IPS DF 4.7 (cell line): ENCODE results near the gene METAP2.

Source experiments
- DNase-seq: peaks from one replicate; pipeline ENCODE4 v3.0.0-alpha.2; 2013; ENCODE audit warnings: low spot score; ENCODE audit errors: extremely low read depth

Gene METAP2

DNA sequence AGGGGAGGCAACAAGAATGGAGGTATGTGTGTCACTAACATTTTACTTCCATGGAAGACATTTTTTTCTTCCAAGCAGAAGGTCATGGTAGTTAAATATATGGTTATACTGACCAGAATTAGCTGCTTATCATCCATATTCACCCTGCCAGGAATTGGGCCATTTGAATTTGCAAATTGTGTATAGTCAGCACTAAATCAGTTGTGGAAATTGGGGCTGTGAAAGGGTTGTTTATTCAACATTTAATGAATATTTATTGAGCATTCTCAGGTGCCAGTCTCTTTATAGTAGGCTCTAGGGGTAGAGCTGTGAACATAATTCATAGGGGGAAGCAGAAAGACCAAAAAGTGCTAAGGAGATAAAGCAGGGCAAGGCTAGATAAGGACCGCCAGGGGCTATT lies 38.0 kb downstream of the METAP2 start:
- DNase-seq, result no peak

DNA sequence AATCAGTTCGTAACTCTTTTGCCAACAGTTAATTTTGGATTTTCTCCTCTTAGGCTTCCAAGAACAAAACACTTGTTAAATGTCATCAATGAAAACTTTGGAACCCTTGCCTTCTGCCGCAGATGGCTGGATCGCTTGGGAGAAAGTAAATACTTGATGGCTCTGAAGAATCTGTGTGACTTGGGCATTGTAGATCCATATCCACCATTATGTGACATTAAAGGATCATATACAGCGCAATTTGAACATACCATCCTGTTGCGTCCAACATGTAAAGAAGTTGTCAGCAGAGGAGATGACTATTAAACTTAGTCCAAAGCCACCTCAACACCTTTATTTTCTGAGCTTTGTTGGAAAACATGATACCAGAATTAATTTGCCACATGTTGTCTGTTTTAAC lies 39.6 kb downstream of the METAP2 start:
- DNase-seq, result no peak

DNA sequence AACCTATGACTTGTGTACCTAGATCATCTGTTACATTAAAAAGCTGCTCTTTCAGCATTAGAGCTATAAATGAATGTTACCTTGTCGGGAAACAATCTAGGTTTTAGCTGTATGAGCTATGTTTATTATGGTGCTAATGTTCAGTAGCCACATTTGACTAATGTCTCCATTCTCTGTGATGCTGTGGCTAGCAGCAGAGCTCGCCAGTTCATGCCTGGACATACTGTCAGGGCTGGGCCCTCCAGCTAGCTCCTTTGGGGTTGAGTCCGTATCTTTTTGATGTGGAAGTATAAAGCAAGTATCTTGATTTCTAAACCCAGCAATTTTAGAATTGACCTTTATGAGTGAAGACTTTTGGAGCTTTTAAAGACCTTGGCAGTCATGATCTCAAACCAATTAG lies 41.2 kb downstream of the METAP2 start:
- DNase-seq, result no peak

DNA sequence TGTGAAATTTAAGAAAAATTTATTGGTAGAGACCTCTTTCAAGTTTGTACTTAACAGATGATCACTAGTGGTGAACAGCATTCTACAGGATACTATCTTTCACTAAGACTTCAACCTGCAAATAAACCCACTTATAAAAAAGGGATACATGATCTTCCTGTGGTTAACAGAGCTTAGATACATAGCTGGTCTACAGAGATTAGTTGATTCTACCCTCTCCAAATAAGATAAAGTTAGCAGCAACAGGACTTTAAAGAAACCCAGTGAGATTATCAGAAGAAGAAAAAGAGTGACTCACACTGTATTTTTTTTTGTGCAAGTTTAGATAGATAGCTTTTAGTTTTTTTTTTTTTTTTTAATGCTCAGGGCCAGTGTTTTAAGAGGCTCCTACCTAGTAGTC lies 42.8 kb downstream of the METAP2 start:
- no peak for DNase-seq

DNA sequence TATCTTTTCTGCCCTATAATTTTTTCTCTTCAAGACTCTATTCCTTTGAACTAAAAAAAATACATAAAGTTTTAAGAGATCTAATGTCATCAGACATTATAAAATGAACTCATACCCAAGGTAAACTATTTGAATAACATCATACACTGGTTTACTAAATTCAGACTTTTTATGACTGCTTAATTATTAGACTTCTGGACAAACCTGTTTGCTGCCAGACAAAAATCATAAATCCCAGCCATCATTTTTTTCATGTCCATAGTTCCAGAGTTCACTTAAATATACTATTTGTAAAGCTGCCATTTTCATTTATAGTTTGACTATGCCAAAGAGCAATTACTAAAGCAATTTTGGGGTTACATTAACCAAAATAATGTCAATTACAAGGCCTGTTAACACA lies 43.3 kb downstream of the METAP2 start:
- no peak for DNase-seq

DNA sequence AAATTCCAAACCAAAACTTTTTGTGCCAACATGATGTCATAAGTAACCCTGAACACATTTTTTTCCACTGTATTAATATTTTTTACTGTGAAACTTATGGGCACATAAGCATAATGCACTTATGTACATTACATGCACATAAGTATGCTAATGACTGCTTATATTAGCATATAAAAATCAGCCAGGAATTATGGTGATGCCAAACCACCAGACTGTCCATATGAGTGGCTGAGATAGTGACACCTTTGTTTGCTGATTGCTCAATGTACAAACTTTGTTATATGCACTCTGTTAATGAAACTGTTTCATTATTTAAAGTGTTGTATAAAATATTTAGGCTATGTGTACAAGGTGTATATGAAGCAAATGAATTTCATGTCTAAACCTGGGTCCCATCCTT lies 45.0 kb downstream of the METAP2 start:
- DNase-seq, result no peak

DNA sequence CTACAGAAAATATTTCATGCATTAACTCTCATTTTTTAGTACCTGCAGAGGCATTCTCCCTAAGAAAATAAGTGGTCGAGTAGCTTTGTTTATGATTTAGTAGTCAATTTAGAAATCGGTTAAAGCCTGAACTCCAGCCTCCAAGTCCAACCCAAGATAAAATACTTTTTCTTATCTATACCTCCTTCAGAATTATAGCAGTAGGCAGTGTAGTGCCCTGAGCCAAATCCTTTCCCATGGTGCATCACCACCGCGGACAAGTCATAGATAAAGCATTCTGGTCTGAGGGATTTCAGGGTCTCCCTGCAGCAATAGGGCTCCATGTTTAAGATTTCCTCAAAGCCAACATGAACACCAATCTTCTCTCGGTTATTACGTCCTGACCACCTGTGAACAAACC lies 46.9 kb downstream of the METAP2 start:
- no peak for DNase-seq

DNA sequence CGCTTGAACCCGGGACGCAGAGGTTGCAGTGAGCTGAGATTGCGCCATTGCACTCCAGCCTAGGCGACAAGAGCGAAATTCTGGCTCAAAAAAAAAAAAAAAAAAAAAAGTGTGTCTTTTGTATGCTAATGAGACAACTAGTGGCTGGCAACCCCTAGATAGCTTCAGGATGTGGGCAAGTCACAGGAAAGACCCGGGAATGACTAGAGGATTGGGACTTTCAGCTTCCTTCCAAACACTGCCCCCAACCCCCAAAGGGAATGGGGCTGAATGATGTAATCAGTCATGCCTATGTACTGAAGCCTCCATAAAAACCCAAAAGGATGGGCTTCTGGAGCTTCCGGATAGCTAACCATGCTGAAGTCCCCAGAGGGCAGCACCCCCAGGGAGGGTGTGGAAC lies 48.7 kb downstream of the METAP2 start:
- no peak for DNase-seq

DNA sequence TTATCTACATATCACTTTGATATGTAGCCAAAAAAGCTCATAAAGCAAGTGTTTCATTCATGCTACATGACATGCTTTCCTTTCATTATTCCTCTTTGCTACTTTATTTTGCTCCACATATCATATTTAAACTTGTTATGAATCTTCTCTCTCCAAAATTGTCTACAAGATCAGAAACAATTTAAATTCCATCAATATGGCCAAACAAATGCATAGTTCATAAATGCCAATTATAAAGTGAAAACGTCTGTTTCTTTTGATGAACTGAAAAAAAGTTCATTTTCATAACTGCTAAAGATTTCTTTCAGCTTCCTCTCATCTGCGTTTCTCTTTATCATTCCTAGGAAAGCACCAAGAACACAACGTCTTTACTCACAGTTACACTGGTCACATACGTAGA lies 54.5 kb downstream of the METAP2 start:
- DNase-seq, result no peak

DNA sequence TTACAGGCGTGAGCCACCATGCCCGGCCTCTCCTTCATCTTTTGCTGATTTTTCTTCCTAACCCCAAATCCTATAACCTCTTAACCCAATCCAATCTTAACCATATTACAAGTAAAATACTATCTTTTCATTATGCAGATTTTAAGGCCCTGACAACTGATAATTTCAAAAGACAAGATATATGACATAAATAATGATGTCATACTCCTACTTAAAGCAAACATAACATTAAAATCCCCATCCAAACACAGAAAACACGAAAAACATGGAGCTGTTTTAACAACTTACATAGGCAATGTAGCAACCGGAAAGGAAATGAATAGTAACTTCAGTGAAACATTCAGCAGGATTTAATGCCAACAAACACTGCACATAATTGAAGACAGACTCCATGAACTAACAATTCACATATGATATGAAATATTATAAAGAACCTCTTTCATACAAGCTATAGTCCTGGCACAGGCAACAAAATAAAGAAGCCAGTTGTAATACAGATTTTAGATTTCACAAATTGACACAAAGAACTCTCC lies 55.8 kb downstream of the METAP2 start:
- DNase-seq, result no peak

DNA sequence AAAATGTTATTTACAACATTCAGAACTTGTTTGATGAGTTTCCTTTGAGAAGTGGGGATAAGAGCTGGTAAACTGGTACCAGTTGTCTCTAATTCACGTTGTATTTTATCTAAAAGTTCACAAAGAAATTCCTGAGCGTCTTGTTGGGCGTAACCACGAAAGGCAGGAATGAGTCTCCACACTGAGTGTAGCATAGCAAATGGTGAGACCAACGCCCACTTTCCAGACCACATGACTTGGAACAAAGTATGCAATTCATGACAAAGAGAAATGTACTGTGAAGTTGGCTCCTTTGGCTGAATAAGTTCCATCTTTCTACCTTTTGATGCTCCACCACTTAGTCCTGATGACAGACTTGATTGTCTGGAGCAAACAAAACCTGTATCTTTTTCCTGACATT lies 58.9 kb downstream of the METAP2 start:
- DNase-seq, result no peak

DNA sequence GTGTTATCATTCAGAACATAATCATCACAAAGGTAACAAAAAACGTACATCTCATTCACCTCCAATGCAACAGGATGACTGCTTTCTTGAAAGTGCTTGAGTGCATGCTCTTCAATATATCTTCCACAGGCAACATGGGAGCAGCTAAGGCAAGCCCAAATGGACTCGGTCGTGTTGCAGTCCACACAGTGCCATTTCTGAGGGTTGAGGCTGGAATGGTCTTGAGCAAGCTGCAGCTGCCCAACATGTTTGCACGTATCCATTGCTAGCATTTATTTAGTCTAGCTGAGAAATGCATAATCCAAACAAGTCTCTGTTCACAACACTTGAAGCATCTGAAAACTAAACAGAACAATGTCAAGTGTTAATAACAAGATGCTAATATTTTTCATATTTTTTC lies 60.0 kb downstream of the METAP2 start:
- DNase-seq, result no peak

DNA sequence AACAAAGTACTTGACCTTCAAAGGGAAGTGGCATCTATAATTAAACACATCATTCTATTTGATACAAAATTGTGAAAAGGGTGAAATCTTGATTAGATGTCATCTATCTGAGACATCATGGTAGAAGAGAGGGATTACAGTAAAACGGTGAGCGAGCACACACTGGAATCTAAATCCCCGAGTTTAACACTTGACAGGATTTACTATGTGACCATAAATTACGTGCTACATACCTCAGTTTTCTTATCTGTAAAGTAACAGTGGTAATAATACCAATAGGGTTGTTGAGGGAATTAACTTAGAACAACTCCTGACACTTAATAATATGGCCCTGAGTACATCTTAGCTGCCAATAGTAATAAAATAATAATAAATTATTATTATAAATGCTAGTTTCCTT lies 64.1 kb downstream of the METAP2 start:
- DNase-seq, result no peak

DNA sequence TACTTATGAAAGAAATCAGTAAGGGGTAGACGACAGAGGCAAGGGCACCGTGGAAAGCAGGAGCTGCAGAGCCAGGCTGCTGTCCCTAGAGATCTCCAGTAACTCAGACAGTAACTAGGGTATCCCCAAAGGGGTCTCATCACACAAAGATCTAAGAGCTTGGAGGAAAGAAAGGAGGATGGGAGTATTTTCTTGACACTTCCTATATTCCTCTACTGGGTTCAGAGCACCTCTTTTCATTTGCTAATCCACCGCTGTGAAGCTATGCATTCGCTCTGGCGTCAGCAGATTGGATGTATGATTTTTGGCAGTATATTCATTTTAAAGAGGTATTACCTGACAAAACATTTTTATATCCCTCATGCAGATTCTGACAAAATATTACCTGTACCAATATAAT lies 64.7 kb downstream of the METAP2 start:
- DNase-seq, result no peak

DNA sequence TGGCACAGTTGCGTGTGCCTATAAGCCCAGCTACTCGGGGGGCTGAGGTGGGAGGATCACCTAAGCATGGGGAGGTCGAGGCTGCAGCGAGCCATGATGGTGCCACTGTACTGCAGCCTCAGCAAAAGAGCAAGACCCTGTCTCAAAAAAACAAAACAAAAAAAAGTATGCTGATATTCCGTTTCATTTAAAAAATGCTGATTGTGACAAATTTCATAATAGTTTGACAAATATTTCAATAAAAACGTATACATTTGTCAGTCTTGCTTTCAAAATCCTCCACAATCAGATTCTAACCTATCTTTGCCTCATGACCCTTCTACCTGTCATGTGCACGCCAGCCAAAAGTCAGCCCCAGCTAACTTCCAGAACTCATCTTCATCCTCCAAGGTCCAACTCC lies 67.5 kb downstream of the METAP2 start:
- DNase-seq, result no peak

DNA sequence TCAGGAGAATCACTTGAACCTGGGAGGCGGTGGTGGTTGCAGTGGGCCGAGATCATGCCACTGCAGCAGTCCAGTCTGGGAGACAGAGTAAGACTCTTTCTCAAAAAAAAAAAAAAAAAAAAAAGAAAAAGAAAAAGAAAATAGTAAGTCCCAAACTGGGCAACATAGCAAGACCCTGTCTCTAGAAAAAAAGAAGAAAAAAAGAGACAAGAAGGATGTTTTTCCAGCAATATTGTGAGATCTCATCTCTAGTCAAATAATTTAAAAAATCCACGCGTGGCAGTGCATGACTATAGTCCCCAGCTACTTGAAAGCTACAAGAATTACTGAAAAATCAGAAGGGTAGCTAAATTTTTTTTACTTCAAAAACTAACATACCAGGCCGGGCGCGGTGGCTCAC lies 69.4 kb downstream of the METAP2 start:
- DNase-seq, result no peak

DNA sequence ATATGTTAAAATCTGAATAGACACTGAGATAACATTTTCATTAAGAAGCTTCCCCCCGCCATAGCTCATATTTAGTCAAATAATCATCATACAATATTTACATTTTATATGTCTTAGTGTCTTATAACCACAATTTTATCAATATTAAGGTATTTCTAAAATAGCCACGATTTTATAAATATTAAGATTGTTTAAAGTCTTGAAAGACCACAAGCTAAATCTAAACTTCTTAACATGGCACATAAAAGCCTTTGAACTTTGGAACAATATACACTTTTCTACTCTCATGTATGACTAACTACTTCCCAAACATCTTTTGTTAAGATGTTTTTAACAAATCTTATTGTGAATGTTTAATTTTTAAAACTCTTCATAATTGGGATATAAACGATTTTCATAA lies 70.8 kb downstream of the METAP2 start:
- no peak for DNase-seq

DNA sequence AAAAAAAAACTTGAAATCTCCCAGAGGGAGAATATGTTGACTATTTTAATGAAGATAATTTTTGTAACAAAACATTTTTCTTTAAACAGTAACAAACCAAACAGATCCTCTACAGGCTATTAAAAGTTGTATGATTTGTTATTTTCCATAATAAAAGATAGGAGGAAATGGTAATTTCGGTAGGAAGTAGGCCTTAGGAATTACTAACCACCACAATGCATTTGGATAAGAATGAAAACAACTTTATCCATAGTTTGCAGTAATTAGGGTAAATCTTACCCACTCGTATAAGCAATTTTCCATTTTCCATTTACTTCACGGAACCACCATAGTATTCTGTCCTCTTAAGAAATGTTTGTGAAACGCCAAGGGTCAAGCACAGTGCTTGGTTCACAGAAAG lies 71.4 kb downstream of the METAP2 start:
- no peak for DNase-seq

DNA sequence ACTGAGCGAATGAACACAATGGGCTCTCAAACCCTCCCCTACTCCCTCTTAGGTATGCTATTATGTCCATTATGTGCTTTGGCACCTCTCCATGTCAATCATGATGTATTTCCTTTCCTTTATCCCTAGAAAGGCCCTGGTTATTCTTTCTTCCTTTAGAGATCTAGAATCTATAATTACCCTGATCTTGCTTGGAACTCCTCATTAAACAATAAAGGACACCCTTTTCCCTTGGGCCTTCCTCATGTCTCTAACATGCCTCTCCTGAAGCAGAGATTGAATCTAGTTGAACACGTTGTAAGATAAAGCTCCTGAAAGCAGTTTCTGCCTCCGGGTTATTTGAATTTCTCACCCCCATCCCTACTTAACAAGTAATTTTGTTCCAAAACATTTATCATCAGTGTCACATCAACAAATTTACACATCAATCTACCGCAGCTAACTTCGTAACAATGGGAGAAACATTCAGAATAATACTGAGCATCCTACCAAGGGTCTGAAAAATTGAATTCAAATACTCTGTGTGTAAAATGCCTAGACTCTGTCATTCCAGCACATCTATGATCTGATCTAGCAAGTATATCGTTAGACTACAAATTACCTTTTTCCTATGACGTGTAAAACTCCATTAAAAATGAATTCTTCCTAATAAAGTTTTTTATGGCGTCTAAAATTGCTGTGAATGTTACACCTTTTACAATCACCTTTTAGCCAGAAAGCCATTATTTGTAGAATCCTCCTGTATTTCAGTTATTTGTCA lies 72.0 kb downstream of the METAP2 start:
- DNase-seq, result no peak

DNA sequence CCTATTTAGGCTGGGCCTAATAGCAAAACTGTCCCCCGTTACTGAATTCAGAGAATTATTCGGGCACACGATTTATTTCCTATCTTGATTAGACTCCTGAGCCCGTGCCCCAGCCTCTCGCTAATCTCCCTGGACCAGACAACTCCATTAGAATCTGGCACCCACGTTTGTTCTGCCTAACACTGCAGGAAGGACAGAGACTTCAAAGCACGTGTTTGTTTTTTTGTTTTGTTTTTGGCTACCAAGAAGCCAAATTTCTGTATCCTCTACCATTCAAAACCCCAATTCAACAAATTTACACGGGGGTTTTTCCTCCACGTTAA lies 72.5 kb downstream of the METAP2 start:
- DNase-seq, result no peak

DNA sequence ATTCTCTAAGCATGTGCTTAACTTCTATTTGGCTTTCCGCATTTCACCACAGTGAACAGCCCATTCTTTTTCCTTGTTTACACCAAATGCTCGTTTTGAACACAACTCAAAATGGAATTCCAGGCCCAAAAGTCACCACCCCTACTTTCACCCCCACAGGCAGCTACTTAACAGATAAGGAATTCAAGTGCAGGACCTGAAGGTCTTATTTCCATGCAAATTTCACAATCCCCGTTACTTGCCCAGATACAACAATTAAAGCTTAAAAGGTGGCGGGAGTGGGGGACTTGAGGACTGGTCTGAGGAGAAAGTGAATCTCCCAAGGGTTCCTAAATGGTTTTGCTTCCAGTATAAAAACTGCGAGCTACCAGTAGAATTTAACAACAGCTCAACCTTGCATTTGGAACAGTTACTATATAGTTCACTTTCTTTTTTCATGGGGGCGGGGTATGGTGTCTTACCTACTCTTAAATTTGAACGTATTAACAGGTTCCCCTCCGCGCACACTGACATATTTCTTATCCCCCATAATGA lies 73.6 kb downstream of the METAP2 start:
- DNase-seq, result no peak

DNA sequence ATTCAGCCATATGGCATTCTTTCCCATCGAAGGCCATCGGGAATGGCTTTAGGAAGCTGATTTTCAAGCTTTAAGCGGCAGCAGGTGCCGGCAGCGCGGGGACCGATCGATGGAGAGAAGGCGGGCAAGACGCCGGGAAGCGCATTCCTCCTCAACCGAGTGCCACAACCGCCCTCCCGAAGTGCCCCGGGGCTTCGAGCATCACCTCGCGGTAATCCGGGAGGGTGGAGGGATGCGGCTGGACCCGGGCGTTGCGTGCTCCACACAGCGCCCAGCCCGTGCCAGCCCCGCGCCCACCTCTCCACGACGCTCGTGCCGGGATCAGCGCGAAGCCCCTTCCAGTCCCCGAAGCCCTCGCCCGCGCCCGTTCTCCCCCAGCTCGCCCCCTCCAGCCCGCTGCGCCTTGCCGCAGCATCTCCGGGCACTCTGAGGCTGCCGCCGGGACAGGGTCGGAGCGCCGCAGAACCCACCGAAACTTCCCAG lies 74.1 kb downstream of the METAP2 start:
- DNase-seq, result no peak
